Stimulated activated CD8-positive, alpha-beta memory T cell treated with anti-CD3 and anti-CD28 coated beads, Interleukin-12 subunit alpha, Interleukin-12 subunit beta, amount 100 ng/mL, for 4 hours (primary cell): Measurements from ENCODE around the gene HBG2.
"Not testable (repeated sequence)": the region's sequence is repeated elsewhere in the genome, so short reads cannot be mapped to it uniquely, and the experiment has no call there.

ENCODE experiments used
- DNase-seq: peaks from one replicate; pipeline ENCODE4 v3.0.0-alpha.2; 2020; ENCODE audit warnings: low read depth

HBG2 gene

GRCh38 chr11:5281596-5281995 lies 27.0 kb upstream of the HBG2 start:
- no peak for DNase-seq

DNA sequence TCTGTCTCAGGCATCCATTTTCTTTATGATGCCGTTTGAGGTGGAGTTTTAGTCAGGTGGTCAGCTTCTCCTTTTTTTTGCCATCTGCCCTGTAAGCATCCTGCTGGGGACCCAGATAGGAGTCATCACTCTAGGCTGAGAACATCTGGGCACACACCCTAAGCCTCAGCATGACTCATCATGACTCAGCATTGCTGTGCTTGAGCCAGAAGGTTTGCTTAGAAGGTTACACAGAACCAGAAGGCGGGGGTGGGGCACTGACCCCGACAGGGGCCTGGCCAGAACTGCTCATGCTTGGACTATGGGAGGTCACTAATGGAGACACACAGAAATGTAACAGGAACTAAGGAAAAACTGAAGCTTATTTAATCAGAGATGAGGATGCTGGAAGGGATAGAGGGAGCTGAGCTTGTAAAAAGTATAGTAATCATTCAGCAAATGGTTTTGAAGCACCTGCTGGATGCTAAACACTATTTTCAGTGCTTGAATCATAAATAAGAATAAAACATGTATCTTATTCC lies 26.1 kb upstream of the HBG2 start:
- no peak for DNase-seq

- no peak for DNase-seq
Measured at GRCh38 chr11:5279471-5280090, 25.0 kb upstream of the HBG2 start.

DNA sequence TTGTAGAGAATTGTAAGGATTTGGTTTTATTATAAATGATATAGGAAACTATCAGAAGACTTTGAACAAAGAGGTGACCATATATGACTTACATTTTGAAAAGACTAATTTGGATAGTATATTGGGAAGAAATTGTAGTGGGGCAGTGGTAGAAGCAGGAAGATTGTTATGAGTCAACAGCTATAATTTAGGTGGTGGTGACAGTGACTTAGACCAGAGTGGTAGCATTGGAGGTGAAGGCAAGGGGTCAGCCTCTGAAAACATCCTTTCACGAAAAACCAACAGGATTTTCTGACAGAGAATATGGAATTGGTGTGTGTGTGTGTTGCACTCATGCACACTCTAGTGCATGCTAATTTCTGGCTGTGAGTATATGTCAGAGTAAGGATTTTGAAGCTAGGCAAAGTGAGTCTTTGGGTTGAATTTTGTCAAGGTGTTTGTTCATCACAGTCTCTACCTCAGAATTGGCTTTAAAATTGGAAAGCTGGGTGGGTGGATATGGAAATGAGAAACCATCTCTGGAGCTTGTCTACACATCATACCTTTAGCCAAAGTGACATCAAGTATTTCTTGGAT lies 23.3 kb upstream of the HBG2 start:
- no peak for DNase-seq

DNA sequence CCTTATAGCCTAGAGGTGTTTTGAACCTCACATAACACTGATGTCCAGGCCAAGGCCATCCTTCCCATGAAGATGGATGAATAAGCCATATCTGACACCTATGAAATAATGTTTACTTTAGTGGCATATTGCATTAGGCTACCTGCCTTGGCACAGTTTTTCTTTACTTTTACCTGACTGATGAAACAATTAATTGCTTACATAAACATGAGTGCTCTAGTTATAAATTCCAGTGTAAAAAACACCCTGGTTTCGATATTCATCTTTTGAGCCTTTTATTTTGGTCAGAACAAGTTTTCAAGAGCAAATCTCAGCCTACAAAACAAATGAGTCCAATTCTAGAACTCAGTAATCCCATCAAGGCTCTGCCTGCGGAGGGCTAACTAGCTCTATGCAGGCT lies 22.1 kb upstream of the HBG2 start:
- no peak for DNase-seq

DNA sequence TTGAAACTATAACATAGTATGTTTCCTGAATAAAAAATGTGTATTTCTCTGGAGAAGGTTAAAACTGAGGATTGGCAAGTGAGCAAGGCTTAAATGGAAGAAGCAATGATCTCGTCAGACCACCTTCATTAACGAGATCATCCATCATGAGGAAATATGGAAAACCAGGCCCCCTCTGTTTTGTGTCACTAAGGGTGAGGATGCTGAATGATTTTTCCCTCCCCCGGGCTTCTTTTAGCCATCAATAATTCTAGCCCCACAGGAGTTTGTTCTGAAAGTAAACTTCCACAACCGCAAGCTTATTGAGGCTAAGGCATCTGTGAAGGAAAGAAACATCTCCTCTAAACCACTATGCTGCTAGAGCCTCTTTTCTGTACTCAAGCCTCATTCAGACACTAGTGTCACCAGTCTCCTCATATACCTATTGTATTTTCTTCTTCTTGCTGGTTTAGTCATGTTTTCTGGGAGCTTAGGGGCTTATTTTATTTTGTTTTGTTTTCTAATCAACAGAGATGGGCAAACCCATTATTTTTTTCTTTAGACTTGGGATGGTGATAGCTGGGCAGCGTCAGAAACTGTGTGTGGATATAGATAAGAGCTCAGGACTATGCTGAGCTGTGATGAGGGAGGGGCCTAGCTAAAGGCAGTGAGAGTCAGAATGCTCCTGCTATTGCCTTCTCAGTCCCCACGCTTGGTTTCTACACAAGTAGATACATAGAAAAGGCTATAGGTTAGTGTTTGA lies 21.0 kb upstream of the HBG2 start:
- DNase-seq: no peak

GRCh38 chr11:5274395-5274794 lies 19.8 kb upstream of the HBG2 start:
- no peak for DNase-seq

GRCh38 chr11:5272395-5273017 lies 17.9 kb upstream of the HBG2 start:
- DNase-seq: no peak

DNA sequence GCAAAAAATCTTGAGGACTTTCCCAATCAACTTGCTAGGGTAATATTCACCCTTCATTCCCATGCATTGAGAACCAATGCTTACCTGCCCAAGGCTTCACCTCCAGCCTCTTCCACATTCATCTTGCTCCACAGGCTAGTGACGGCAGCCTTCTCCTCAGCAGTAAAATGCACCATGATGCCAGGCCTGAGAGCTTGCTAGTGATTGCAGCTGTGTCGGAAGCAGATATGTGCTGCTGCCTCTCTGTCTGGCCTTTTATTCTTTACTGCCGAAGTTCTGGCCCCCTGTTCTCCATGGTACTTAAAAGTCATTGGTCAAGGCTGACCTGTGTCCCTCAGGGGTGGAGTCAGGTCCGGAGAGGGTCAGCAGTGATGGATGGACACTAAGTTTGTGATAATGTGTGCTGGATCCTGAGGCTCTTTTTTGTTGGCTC lies 15.2 kb upstream of the HBG2 start, which contains the start of gene HBE1:
HBE1 (minus strand) TSS at position 231 of the 433 bp plus-strand sequence; CDS start at position 176, 55 bp downstream.
- DNase-seq: no peak

GRCh38 chr11:5267033-5267563 lies 12.5 kb upstream of the HBG2 start:
- DNase-seq: no peak

GRCh38 chr11:5266609-5267008 lies 12.0 kb upstream of the HBG2 start:
- no peak for DNase-seq

DNA sequence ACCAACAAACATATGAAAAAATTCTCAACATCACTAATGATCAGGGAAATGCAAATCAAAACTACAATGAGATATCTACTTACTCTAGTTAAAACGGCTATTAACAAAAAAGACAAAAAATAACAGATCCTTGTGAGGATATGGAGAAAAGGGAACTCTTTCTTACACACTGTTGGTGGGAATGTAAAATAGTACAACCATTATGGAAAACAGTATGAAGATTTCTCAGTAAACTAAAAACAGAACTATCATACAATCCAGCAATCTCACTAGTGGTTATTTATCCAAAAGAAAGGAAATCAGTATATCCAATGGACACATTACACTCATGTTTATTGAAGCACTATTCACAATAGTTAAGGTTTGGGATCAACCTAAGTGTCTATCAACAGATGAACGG lies 11.3 kb upstream of the HBG2 start:
- no peak for DNase-seq

- DNase-seq: no peak
Measured at GRCh38 chr11:5258543-5259262, 4.1 kb upstream of the HBG2 start.

GRCh38 chr11:5257296-5257695 lies 2.7 kb upstream of the HBG2 start:
- DNase-seq: no peak

DNA sequence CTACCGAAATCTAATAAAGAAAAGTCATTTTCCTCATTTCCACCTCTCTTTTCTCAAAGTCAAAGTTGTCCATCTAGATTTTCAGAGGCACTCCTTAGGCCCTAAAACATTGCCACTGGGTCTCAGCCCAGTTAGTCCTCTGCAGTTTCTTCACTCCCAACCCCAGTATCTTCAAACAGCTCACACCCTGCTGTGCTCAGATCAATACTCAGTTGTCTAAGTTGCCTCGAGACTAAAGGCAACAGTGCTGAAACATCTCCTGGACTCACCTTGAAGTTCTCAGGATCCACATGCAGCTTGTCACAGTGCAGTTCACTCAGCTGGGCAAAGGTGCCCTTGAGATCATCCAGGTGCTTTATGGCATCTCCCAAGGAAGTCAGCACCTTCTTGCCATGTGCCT lies 558 bp downstream of the HBG2 start:
- not testable (repeated sequence) for DNase-seq

GRCh38 chr11:5253440-5253839 lies 1.1 kb downstream of the HBG2 start:
- not testable (repeated sequence) for DNase-seq

GRCh38 chr11:5252919-5253265 lies 1.7 kb downstream of the HBG2 start:
- no peak for DNase-seq

GRCh38 chr11:5252192-5252918 lies 2.2 kb downstream of the HBG2 start:
- DNase-seq: no peak

DNA sequence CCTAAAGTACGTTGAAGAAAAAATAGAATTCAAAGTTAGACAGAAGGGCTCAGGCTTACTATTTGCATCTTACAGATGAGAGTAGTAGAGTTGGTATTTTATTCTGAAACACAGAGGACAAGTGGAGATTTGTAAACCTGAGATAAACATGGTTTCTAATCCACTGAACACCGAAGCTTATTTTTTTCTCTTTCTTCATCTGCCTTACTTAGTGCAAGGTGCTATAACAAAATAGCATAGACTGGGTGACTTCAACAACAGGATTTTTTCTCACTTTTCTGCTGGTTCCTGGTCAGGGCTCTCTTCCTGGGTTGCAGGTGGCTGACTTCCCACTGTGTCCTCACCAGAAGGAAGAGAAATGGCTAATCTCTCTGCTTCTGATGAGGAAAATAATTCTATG lies 2.8 kb downstream of the HBG2 start:
- no peak for DNase-seq

DNA sequence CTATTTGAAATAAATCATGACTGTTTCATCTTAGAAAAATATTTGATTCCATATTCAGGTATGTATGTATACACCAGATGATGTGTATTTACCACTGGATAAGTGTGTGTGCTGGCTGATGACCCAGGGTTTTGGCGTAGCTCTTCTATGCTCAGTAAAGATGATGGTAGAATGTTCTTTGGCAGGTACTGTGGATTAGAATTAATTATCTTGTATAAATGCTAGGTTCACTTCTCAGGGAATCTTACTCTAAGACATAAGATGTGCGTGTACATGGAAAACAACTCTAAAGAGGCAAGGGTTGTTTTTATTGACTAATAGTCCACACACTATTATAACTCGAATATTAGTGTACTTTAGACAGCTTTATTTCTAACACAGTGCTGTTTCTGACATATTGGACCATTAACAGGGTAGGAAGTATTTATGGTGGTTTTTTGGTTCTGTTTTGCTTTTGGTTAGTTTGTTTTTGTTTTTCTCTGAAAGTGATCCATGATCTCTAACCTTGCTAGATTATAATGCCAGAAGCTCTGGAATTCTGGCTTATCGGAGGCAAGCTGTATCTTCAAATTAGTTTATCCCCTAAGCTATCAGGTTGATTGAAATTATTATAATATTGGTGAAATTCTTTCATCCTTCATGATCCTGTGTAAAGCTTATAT lies 3.9 kb downstream of the HBG2 start:
- no peak for DNase-seq
